B cell (primary cell): ENCODE results near the gene CMAS.

Source experiments
- EZH2 ChIP-seq: IDR thresholded peaks from 2 replicates; pipeline ENCODE4 v1.6.1; 2012; ENCODE audit warnings: borderline replicate concordance, low read depth, mild to moderate bottlenecking, moderate library complexity, low read length; ENCODE audit not compliant: insufficient read depth, poor library complexity, severe bottlenecking
- TF ChIP-seq, protein P1 (sequence below): fragments of 200-600 bp; IDR thresholded peaks from one replicate; pipeline ENCODE4 v1.8.0; 2022; ENCODE audit warnings: antibody characterized with exemption, mild to moderate bottlenecking

DNA sequence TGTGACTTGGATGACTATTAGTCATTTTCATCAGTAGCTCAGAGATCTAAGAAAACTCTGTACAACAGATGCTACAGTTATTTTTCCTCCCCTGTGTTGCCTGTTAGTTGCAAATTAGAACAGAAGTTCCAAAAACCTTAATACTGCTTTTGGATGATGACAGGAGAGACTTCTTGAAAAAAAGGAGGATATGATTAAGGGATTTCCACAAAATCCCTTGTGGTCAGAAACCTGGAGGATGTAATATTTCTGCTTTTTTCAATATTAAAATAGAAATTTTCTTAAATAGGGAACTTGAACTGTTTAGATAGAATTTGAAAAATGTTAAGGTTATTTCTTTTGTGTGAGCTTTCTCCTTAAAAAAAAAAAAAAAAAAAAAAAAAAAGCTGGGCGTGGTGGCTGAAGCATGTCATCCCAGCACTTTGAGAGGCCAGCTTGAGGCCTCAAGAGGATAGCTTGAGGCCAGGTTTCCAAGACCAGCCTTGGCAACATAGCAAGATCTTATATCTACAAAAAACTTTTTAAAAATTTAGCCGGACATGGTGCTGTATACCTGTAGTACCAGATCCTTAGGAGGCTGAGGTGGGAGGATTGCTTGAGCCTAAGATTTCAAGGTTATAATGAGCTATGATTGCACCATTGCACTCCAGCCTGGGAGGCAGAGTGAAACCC is 14.1 kb downstream of the CMAS start:
- TF ChIP-seq, protein P1, sequence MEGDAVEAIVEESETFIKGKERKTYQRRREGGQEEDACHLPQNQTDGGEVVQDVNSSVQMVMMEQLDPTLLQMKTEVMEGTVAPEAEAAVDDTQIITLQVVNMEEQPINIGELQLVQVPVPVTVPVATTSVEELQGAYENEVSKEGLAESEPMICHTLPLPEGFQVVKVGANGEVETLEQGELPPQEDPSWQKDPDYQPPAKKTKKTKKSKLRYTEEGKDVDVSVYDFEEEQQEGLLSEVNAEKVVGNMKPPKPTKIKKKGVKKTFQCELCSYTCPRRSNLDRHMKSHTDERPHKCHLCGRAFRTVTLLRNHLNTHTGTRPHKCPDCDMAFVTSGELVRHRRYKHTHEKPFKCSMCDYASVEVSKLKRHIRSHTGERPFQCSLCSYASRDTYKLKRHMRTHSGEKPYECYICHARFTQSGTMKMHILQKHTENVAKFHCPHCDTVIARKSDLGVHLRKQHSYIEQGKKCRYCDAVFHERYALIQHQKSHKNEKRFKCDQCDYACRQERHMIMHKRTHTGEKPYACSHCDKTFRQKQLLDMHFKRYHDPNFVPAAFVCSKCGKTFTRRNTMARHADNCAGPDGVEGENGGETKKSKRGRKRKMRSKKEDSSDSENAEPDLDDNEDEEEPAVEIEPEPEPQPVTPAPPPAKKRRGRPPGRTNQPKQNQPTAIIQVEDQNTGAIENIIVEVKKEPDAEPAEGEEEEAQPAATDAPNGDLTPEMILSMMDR: no peak
- TF ChIP-seq EZH2: no peak
